CD4-positive, alpha-beta T cell treated with Interleukin-21 for 1 hour (primary cell): ENCODE data around the gene SLC29A1.
"Not testable (repeated sequence)": the region's sequence is repeated elsewhere in the genome, so short reads cannot be mapped to it uniquely, and the experiment has no call there.

Source experiments
- DNase-seq: peaks from one replicate; pipeline ENCODE4 v3.0.0-alpha.2; 2020

SLC29A1 gene

DNA sequence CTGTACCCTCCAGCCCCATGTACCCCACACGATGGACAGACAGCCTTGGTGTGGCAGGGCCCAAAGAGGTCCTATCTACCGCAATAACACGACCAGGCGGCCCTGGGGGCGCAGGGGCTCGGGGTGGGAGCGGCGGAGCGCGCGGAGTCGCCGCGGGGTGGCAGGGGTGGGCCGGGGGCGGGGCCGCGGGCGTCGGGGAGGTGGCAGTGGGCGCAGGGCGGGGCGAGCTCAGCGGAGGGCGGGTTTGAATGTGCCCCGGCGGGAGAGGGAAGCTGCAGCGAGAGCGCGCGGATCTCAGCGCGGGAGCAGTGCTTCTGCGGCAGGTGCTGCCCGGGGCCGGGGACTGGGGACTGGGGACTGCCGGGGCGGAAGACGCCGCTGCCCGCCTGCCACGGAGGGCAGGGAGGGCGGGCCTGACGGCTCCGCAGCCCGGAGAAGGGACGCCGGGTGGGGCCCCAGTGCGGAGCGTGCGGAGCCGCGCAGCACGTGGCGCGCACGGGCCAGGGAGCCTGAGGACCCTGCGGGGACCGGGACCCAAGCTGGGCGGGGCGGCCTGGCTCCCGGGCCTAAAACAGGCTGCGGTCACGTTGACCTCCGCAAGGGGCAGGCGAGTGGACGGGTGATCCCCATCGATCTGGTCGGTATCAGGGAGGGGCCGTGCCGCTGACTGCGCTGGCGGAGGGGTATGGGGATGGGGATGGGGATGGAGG lies at the start of gene SLC29A1:
Gene SLC29A1, plus strand, starts transcription at position 277 of the 710 bp plus-strand sequence. CDS start 3,719 bp downstream, outside the sequence.
- DNase-seq: peak; percentile 87

DNA sequence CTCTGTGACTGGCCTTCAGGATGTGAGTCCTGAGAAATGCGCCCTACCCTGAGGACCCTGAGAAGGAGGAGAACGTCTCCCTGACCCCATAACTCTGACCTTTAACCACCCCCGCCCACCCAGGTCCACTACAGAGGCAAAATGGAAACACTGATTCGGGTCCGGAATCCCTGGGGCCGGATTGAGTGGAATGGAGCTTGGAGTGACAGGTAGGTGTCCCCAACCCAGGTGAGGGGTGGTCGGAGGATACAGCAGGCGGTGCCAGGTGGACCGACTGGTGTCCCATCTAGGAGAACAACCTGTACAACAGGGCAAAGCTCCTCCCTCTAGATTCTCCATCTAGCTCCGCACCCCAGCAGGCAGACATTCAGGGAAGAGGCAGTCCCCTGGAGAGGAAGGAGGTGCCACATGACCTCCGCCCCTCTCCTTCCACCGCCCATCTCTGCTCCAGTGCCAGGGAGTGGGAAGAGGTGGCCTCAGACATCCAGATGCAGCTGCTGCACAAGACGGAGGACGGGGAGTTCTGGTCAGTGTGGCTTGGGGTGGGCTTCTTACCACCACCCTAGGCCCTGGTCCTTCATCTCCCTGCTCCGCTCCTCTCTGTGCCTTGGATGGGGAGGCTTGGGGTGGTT lies 47.1 kb upstream of the SLC29A1 start:
- no peak for DNase-seq

GRCh38 chr6:44176762-44177509 lies 46.5 kb upstream of the SLC29A1 start:
- peak; percentile 35 for DNase-seq

DNA sequence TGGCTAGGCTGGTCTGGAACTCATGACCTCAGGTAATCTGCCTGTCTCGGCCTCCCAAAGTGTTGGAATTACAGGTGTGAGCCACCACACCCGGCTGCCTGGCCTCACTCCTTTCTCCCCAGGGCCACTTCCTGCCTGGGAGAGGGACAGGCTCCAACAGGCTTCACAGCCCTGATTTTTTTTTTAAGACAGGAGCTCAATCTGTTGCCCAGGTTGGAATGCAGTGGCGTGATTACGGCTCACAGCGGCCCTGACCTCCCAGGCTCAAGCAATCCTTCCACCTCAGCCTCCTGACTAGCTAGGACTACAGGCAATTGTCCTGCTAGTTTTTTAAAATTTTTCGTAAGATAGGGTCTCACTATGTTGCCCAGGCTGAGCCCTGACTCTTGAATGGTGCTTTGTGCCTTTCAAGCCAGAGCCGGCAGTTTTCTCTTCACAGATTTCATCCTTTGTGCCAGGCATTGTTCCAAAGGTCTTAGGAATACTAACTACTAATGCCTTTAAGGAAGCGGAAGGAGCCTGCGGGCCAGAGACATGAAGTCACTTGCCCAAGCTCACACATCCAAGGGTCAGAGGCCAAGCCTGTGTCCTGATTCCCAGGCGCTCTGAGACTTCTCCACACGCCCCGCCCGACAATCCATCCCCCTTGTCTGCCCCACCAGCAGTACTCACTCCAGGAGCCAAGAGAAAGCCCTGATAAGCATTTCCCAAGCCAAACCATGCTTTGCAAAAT lies 45.5 kb upstream of the SLC29A1 start:
- no peak for DNase-seq

DNA sequence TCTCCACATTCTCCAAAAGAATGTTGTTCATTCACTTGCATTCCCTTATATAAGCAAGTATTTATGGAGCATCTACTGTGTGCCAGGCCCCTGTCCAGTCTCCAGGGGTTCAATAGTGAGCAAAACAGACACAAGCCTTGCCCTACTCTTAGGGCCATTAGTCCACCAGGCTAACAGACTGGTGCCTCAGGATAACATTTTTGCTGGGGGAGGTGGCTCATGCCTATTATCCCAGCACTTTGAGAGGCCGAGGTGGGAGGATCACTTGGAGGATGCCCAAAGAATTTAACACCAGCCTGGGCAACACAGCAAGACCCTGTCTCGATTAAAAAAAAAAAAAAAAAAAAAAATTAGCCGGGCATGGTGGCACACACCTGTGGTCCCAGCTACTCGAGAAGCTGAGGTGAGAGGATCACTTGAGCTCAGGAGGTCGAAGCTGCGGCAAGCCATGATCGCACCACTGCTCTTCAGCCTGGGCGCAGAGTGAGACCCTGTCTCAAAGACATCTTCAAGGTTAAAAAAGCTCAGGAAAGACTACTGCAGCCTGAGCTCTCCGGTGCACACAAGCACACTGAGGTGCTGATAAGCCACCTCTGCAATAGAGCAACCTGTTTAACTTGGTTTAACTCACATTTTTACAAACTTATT lies 44.8 kb upstream of the SLC29A1 start:
- no peak for DNase-seq

GRCh38 chr6:44179072-44179536 lies 44.3 kb upstream of the SLC29A1 start:
- no peak for DNase-seq

DNA sequence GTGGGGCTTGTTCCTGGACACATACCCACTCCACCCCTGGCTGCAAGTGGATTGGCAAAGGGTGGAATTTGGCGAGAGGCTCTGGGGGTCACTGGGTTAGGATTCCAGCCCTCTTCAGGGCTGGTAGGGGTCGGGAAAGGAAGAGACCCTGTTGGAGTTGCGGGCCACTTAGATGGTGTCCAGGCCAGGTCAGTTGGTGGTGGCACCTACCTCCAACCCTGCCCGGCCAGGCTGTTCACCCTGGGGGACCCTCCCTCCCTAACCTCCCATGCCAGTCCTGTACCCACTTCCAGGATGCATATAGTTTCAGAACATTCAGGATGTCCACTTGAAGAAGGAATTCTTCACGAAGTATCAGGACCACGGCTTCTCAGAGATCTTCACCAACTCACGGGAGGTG lies 43.7 kb upstream of the SLC29A1 start:
- DNase-seq: no peak

DNA sequence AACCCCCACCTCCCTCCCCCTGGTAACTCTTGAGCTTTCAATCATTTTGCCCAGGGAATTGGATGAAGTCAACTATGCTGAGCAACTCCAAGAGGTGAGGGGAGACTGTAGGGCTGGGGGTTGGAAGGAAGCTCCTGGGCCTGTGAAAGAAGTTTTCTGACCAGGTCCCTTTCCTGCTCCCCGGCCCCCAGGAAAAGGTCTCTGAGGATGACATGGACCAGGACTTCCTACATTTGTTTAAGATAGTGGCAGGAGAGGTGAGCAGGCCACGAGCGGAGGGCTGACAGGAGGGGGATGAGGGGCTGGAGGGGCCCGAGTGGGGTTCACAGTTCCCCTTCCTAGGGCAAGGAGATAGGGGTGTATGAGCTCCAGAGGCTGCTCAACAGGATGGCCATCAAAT lies 43.0 kb upstream of the SLC29A1 start:
- DNase-seq: no peak

GRCh38 chr6:44180886-44181285 lies 42.5 kb upstream of the SLC29A1 start:
- no peak for DNase-seq

DNA sequence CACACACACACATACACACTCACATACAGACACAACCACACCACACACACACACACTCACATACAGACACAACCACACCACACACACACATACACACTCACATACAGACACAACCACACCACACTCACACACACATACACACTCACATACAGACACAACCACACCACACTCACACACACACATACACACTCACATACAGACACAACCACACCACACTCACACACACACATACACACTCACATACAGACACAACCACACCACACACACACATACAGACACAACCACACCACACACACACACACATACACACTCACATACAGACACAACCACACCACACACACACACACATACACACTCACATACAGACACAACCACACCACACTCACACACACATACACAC lies 41.6 kb upstream of the SLC29A1 start:
- not testable (repeated sequence) for DNase-seq

DNA sequence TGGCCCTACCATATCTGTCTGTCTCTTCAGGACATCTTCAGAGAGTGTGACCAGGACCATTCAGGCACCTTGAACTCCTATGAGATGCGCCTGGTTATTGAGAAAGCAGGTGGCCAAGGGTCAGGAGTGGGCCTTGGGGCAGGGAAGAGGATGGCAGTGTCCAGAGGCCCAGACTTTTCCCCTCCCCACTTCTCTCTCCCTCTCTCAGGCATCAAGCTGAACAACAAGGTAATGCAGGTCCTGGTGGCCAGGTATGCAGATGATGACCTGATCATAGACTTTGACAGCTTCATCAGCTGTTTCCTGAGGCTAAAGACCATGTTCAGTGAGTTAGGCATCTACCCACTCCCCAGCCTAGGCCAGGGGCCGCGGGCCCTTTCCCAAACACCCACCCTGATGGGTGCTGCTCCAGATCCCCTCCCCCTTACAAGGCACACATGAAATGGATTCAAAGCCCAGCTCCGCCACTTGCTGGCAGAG lies 40.4 kb upstream of the SLC29A1 start:
- no peak for DNase-seq

- DNase-seq: no peak
These were observed 39.6 kb upstream of the SLC29A1 start for GRCh38 chr6:44183783-44184182.

DNA sequence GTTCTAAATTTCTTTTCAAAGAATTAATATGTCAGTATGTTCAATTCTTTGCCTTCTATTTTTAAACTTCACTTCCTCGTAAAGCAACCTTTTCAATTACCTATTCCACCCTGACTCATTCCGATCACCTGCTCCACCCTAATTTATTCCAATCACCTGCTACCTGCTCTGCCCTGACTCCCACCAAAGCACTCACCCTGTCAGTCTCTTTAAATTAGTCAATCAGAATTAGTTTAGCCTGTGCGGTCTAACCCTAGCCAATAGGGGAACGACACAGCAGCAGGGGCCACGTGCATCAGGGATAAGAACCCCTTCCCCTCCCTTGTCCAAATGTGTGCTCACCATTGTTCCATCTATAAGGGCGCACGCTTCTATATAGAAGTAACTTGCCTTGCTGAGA lies 38.0 kb upstream of the SLC29A1 start:
- not testable (repeated sequence) for DNase-seq

- DNase-seq: no peak
These were observed 37.3 kb upstream of the SLC29A1 start for GRCh38 chr6:44185953-44186634.

DNA sequence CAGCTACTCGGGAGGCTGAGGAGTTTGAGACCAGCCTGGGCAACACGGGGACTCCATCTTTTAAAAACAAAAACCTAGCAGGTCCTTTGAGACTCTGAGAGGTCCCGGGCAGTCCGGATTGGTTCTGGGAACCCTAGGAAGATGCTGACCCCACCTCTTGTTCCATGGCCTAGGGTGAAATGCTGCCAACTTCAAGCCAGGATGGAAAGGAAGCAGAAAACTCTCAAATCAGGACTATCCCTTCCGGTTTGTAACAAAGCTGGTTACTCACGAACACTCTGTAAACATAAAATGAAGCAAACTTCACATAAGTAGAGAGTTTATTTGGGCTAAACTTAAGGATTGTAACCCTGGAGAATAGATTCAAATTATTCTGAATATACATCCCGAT lies 36.8 kb upstream of the SLC29A1 start:
- DNase-seq: no peak

GRCh38 chr6:44188819-44189218 lies 34.6 kb upstream of the SLC29A1 start:
- no peak for DNase-seq

GRCh38 chr6:44189257-44189656 lies 34.1 kb upstream of the SLC29A1 start:
- no peak for DNase-seq

- no peak for DNase-seq
These were observed 32.7 kb upstream of the SLC29A1 start for GRCh38 chr6:44190715-44191114.

GRCh38 chr6:44192428-44193041 lies 30.9 kb upstream of the SLC29A1 start:
- no peak for DNase-seq

DNA sequence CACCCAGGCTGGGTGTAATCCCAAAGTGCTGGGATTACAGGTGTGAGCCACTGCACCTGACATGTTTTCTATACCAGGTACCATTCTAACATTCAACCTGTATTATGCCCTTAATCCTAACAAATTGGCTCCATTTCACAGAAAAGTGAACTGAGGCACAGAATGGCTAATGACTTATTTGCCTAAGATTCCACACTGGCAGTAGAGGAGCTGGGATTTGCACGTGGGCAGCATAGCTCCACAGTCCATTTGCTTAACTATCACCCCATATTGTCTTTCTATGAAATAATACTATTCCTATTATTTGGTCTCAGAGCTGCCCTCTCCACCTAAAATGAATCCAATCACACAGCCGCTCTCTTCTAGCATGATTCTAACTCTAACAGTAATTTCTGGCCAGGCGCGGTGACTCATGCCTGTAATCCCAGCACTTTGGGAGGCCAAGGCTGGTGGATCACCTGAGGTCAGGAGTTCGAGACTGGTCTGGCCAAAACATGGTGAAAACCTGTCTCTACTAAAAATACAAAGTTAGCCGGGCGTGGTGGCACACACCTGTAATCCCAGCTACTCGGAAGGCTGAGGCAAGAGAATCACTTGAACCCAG lies 30.0 kb upstream of the SLC29A1 start:
- no peak for DNase-seq

DNA sequence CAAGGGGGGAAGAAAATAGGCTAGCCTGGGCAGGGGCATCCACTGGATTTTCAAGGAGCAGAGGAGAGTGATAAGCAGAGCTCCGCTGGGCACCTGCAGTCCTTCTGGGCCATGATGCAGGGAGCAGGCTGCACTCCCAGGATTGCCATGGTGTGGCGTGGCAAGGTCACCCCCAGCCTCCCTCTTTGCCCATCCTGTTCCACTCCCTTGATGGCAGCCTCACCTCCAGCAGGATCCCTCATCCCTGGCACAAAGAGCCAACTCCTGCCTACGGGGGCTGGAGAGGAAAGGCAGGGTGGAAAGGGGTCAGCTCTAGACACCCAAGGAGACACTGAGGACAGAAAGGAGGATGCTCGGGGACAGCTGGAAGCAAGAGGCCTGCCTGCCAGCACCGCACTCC lies 29.1 kb upstream of the SLC29A1 start:
- no peak for DNase-seq
